Measurements from ENCODE around the gene USB1. TPM values are rescaled to one million over a fixed set of nuclear protein-coding genes. Genes with fewer than 3 reads are reported as not detected.

USB1 gene
- total RNA-seq, 1 donor from 2014 or later = 39.9 TPM

DNA sequence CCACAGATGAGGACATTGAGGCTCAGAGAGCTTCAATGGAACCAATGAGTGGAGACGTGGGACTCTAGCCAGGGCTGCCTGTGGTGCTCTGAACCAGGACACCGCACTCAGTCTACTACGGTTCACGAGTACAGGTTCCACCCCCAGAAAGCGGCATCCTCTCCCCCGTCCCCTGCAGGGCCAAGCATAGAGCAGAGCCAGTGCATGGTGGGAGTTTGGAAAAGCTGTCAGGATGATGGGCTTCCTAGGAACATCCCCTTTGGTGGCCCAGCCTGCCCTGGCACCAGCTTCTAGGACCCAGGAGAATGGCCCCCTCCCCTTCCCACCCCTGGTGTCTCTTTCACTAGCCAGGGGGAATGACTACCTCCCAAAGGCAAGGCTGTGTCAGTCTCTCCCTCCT is 9.1 kb upstream of the USB1 start:
- TF ChIP-seq, protein P1, sequence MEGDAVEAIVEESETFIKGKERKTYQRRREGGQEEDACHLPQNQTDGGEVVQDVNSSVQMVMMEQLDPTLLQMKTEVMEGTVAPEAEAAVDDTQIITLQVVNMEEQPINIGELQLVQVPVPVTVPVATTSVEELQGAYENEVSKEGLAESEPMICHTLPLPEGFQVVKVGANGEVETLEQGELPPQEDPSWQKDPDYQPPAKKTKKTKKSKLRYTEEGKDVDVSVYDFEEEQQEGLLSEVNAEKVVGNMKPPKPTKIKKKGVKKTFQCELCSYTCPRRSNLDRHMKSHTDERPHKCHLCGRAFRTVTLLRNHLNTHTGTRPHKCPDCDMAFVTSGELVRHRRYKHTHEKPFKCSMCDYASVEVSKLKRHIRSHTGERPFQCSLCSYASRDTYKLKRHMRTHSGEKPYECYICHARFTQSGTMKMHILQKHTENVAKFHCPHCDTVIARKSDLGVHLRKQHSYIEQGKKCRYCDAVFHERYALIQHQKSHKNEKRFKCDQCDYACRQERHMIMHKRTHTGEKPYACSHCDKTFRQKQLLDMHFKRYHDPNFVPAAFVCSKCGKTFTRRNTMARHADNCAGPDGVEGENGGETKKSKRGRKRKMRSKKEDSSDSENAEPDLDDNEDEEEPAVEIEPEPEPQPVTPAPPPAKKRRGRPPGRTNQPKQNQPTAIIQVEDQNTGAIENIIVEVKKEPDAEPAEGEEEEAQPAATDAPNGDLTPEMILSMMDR (IDR thresholded peaks at IDR 0.05) = no peak
- Histone ChIP-seq H3K36me3 (peaks cover 26% of the 10 kb centered on the region), H3K9me3 (no peaks in the 10 kb centered on the region), H3K27ac (peak overlapping the region; percentile 58), H3K4me1 (peaks cover 31% of the 10 kb centered on the region), H3K27me3 (ENCODE audit: low read depth) (no peaks in the 10 kb centered on the region), H3K4me3 (no peak overlapping the region)
- ATAC-seq = no peak
- intact Hi-C loops (cut with DNase I) = no loop called here
- DNase-seq = peak; percentile 20

DNA sequence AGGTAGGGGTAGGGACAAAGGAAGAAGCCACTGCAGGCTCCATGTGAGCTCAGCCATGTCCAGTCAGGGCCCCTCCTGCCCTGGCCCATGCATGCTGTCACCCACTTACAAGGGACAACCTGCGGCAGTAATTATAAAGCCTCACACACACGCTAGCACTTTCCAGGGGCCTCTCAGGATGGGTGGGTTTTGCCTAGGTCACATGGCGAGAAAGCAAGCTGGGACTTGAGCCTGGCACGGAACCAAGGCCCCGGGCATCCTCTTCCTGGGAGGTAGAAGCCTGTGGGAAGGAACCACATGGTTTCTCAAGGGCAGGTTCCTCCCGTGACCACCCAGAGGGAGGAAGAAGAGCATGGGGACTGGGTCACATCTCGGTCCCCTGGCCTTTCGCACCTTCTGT is 7.8 kb upstream of the USB1 start:
- Histone ChIP-seq H3K27ac (peak overlapping the region; percentile 75), H3K36me3 (peaks cover 36% of the 10 kb centered on the region), H3K4me1 (peaks cover 38% of the 10 kb centered on the region), H3K27me3 (ENCODE audit: low read depth) (no peaks in the 10 kb centered on the region), H3K4me3 (no peak overlapping the region), H3K9me3 (no peaks in the 10 kb centered on the region)
- ATAC-seq = peak; percentile 4 to 8
- peak; percentile 50 for DNase-seq
- intact Hi-C loops (cut with DNase I) = no loop called here
- TF ChIP-seq, protein P1 (IDR thresholded peaks at IDR 0.05) = no peak

DNA sequence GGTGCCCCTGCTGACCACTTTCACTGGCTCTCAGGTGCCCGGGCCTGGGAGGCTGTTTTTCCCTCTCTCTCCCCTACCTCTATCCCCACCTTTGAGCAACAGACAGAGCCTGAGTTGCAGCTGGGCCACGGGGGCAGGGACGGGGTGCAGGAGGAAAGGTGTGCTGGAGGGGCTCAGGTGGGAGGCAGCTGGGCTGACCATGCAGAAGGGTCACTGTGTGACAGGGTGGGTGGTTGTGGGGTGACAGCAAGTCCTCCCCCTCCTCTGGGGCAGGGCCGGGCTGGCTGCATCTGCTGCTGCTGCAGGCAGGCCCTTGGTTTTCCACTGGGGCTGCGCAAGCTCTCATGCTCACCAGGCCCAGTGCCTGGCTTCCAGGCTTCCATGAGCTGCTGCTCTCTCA is 7.3 kb upstream of the USB1 start:
- H3K4me1 ChIP-seq = peaks cover 42% of the 10 kb centered on the region
- intact Hi-C loops (cut with DNase I) = no loop called here

DNA sequence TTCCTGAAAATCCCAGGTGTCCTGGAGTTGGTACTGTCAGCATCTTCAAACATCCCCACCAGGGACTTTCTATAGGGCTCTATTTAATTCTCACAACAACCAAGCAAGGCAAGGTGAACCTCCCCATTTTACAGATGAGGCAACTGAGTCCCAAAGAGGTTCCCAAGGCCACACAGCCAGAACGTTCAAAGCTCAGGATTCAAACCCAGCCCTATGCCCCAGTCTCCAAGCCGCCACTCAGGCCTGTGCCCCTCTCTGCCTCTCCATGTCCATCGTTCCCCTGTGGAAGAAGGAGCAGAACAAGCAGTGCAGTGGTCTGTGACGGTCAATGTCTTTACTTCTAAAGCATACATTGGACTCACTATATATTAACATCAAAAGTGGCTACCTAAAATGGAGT is 6.8 kb upstream of the USB1 start:
- Histone ChIP-seq H3K27ac (peak overlapping the region; percentile 75), H3K36me3 (peaks cover 36% of the 10 kb centered on the region), H3K4me1 (peaks cover 47% of the 10 kb centered on the region), H3K9me3 (no peaks in the 10 kb centered on the region), H3K27me3 (ENCODE audit: low read depth) (no peaks in the 10 kb centered on the region), H3K4me3 (no peak overlapping the region)
- DNase-seq (no peak), ATAC-seq (no peak)
- TF ChIP-seq, protein P1 (IDR thresholded peaks at IDR 0.05) = no peak
- intact Hi-C loops (cut with DNase I) = no loop called here

More for the DNA sequence above, 7.3 kb upstream of the USB1 start:
- no peak for ATAC-seq
- TF ChIP-seq, protein P1 (IDR thresholded peaks at IDR 0.05) = no peak
- H3K27ac ChIP-seq = peak overlapping the region; percentile 75
- H3K9me3 ChIP-seq = no peaks in the 10 kb centered on the region
- peak; percentile 39 for DNase-seq
- H3K36me3 ChIP-seq = peaks cover 36% of the 10 kb centered on the region
- H3K27me3 ChIP-seq (ENCODE audit: low read depth) = no peaks in the 10 kb centered on the region
- H3K4me3 ChIP-seq = no peak overlapping the region

DNA sequence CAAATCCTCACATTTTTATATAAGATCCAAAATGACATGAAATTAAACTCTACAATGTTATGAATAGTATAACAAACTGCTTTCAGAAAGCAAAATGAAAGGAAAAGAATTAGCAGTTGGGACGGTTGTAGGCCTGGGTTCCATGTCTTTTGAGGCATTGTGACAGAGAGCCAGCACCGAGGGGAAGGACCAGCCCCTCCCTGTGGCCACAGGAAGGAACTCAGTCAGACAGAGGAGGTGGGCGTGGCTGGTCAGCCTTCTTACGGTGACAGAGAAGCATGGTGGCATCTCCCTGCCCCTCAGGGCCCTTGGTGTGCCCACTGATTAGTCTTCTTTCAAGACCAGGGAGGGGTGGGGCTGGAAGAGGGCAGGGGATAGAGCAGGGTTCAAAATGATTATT is 6.4 kb upstream of the USB1 start:
- H3K27me3 ChIP-seq (ENCODE audit: low read depth) = no peaks in the 10 kb centered on the region
- peaks cover 36% of the 10 kb centered on the region for H3K36me3 ChIP-seq
- H3K4me3 ChIP-seq = no peak overlapping the region
- peak; percentile 28 to 37 for ATAC-seq
- TF ChIP-seq, protein P1 (IDR thresholded peaks at IDR 0.05) = peak; percentile 33
- no peak overlapping the region for H3K27ac ChIP-seq
- intact Hi-C loops (cut with DNase I) = no loop called here
- peak; percentile 87 for DNase-seq
- peaks cover 51% of the 10 kb centered on the region for H3K4me1 ChIP-seq
- H3K9me3 ChIP-seq = no peaks in the 10 kb centered on the region

Measured in lower lobe of right lung (tissue), 2 donors.